Hepatocyte (in vitro differentiated cells): ENCODE measurements around the gene ATG16L2.

ENCODE experiments used
- CTCF ChIP-seq: fragments of 200-600 bp; sonication (generic); IDR thresholded peaks from 2 replicates; pipeline ENCODE4 v1.5.1; 2016; ENCODE audit warnings: antibody characterized with exemption, mild to moderate bottlenecking; ENCODE audit not compliant: poor library complexity
- EZH2phosphoT487 ChIP-seq: fragments of 200-600 bp; sonication (generic); IDR thresholded peaks from one replicate; pipeline ENCODE4 v1.6.1; 2018; ENCODE audit warnings: antibody characterized with exemption, mild to moderate bottlenecking, low read depth, moderate library complexity; ENCODE audit not compliant: unreplicated experiment, severe bottlenecking

DNA sequence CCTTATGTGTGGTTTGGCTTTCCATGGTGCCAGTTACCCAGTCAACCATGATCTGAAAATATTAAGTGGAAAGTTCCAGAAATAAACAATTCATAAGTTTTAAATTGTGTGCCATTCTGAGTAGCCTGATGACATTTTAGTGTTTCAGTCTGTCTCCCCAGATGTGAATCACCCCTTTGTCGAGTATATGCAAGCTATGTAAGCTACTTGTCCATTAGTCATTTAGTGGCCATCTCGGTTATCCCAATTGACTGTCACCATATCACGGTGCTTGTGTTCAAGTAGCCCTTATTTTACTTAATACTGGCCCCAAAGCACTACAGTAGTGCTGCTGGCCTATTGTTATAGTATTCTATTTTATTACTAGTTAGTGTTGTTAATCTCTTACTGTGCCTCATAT, 44.9 kb downstream of the ATG16L2 start:
- TF ChIP-seq CTCF (no peak), EZH2phosphoT487 (no peak)
